Naive thymus-derived CD8-positive, alpha-beta T cell (primary cell): ENCODE results near the gene GNAT3. TPM values are rescaled to one million over a fixed set of nuclear protein-coding genes. Genes with fewer than 3 reads are reported as not detected.

Experiments used
- ATAC-seq, 2 donors: fragments of 150-1000 bp; cut with Tn5 transposase in 1 of 2; sonication (Bioruptor Pico), chemical (Tn5 transposase) in 1 of 2; 1 replicate in 1 of 2; 2 replicates in 1 of 2; pipeline ENCODE4 v1.10.0; 2021; ENCODE audit warnings: mild to moderate bottlenecking in 2 of 2, moderate library complexity in 2 of 2
- POLR2A ChIA-PET: fragments of 350-600 bp; sonication (Branson Sonifier 250); formaldehyde crosslinking; loops from one replicate; lab custom pipeline; 2021; ENCODE audit warnings: antibody characterized with exemption; lab: Charles Lee
- DNase-seq, 10 donors: peaks; one replicate each; pipeline versions ENCODE4 v3.0.0 to v3.0.0-alpha.2; 2020 to 2022
- H3K27ac Mint-ChIP-seq, 10 donors: one replicate each; pipeline ENCODE4 v1.8.0; 2020 to 2022; ENCODE audit warnings: mild to moderate bottlenecking in 10 of 10, mixed read lengths in 10 of 10, moderate library complexity in 4 of 10, inconsistent platforms in 1 of 10
- H3K27me3 Mint-ChIP-seq, 5 donors: one replicate each; pipeline ENCODE4 v1.8.0; 2021 to 2022; ENCODE audit warnings: mixed read lengths in 5 of 5
- H3K36me3 Mint-ChIP-seq, 3 donors: one replicate each; pipeline ENCODE4 v1.8.0; 2020 to 2022; ENCODE audit warnings: mixed read lengths in 3 of 3, mild to moderate bottlenecking in 2 of 3, inconsistent platforms in 1 of 3
- H3K4me1 Mint-ChIP-seq, 4 donors: one replicate each; pipeline ENCODE4 v1.8.0; 2021 to 2022; ENCODE audit warnings: mixed read lengths in 4 of 4
- H3K4me3 Mint-ChIP-seq, 10 donors: one replicate each; pipeline ENCODE4 v1.8.0; 2020 to 2022; ENCODE audit warnings: mild to moderate bottlenecking in 10 of 10, mixed read lengths in 10 of 10, moderate library complexity in 6 of 10, inconsistent platforms in 1 of 10
- H3K9me3 Mint-ChIP-seq, 9 donors: one replicate each; pipeline ENCODE4 v1.8.0; 2020 to 2022; ENCODE audit warnings: mixed read lengths in 9 of 9, mild to moderate bottlenecking in 3 of 9, inconsistent platforms in 1 of 9, moderate library complexity in 1 of 9
- polyA plus RNA-seq, 3 donors: library from polyadenylated mRNA; unstranded; fragments of 300-500 nt; fragmentation: Illumina TruSeq; gene quantifications; one replicate each; pipeline ENCODE4 v1.2.3, GENCODE V29; 2021
- total RNA-seq, 8 experiments: library from RNA in 2 of 8; stranded (reverse) in 2 of 8; gene quantifications; one replicate each; pipeline ENCODE4 v1.2.3 and lab custom pipeline; 2021 to 2026

The GNAT3 gene
- total and polyA plus RNA-seq, 5 experiments from 2014 or later: not detected

GRCh38 chr7:80528689-80529088, 16.8 kb upstream of the GNAT3 start:
- no peak overlapping the region for H3K4me3 Mint-ChIP-seq
- no peak for ATAC-seq
- POLR2A ChIA-PET: no interaction called here
- peaks cover 0 to 6% (median 0%) of the 10 kb centered on the region in 5 donors for H3K27me3 Mint-ChIP-seq
- no peaks in the 10 kb centered on the region for H3K36me3 Mint-ChIP-seq
- no peak for DNase-seq
- H3K27ac Mint-ChIP-seq: no peak overlapping the region
- H3K9me3 Mint-ChIP-seq: peaks cover 0 to 6% (median 0%) of the 10 kb centered on the region in 9 donors
- no peaks in the 10 kb centered on the region for H3K4me1 Mint-ChIP-seq

DNA sequence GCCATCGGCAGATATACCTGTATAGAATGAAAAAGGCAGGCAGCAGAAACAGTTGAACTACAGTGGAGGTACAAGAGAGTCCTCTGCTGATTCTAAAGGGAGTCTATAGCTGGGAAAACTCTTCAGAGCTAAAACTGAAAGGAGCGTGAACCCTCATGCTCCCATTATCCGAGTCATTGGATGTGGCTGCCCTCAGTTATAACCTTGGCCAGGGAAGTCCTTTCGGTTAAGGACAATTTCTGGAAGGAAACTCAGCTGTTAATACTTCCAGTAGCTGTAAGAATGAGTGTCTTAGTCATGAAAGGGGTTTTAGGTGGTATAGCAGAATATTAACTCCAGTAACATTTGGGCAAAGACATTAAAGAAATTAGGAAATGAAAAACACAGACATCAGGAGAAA, 14.6 kb upstream of the GNAT3 start:
- H3K4me1 Mint-ChIP-seq: no peaks in the 10 kb centered on the region
- H3K4me3 Mint-ChIP-seq: no peak overlapping the region
- DNase-seq: no peak
- no peak overlapping the region for H3K27ac Mint-ChIP-seq
- POLR2A ChIA-PET: no interaction called here
- no peak for ATAC-seq
- H3K9me3 Mint-ChIP-seq: no peaks in the 10 kb centered on the region
- no peaks in the 10 kb centered on the region for H3K36me3 Mint-ChIP-seq
- H3K27me3 Mint-ChIP-seq: peaks cover 0 to 6% (median 0%) of the 10 kb centered on the region in 5 donors

- no peak for ATAC-seq
- H3K27ac Mint-ChIP-seq: no peak overlapping the region
- POLR2A ChIA-PET: no interaction called here
- no peaks in the 10 kb centered on the region for H3K36me3 Mint-ChIP-seq
- H3K27me3 Mint-ChIP-seq: no peaks in the 10 kb centered on the region
- no peak for DNase-seq
- H3K4me1 Mint-ChIP-seq: no peaks in the 10 kb centered on the region
- H3K4me3 Mint-ChIP-seq: no peak overlapping the region
- H3K9me3 Mint-ChIP-seq: no peaks in the 10 kb centered on the region
Measured at GRCh38 chr7:80524693-80525092, 12.8 kb upstream of the GNAT3 start.

GRCh38 chr7:80521809-80522208, 9.9 kb upstream of the GNAT3 start:
- H3K27ac Mint-ChIP-seq: no peak overlapping the region
- no peaks in the 10 kb centered on the region for H3K27me3 Mint-ChIP-seq
- POLR2A ChIA-PET: no interaction called here
- H3K4me3 Mint-ChIP-seq: no peak overlapping the region
- H3K4me1 Mint-ChIP-seq: no peaks in the 10 kb centered on the region
- no peaks in the 10 kb centered on the region for H3K36me3 Mint-ChIP-seq
- no peaks in the 10 kb centered on the region for H3K9me3 Mint-ChIP-seq
- ATAC-seq (no peak), DNase-seq (no peak)

GRCh38 chr7:80520199-80520598, 8.3 kb upstream of the GNAT3 start:
- DNase-seq (no peak), ATAC-seq (no peak)
- no peaks in the 10 kb centered on the region for H3K9me3 Mint-ChIP-seq
- no peak overlapping the region for H3K4me3 Mint-ChIP-seq
- no peaks in the 10 kb centered on the region for H3K4me1 Mint-ChIP-seq
- POLR2A ChIA-PET: no interaction called here
- H3K27ac Mint-ChIP-seq: no peak overlapping the region
- H3K36me3 Mint-ChIP-seq: no peaks in the 10 kb centered on the region
- H3K27me3 Mint-ChIP-seq: no peaks in the 10 kb centered on the region

DNA sequence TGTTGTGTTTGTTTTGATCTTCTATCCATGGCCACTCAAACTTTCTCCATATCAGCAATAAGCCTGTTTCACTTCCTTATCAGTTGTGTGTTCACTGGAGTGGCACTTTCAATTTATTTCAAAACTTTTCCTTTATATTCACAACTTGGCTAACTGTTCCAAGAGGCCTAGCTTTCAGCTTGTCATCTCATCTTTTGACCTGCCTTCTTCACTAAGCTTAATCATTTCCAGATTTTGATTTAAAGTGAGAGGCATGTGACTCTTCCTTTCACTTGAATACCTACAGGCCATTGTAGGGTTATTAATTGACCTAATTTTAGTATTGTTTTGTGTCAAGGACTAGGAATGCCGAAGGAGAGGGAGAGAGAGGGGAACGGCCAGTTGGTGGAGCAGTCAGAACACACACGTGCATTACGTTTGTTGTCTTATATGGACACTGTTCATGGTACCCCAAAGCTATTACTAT, 5.5 kb upstream of the GNAT3 start:
- Mint-ChIP-seq H3K4me3 (no peak overlapping the region), H3K9me3 (no peaks in the 10 kb centered on the region)

GRCh38 chr7:80515298-80515697, 3.4 kb upstream of the GNAT3 start:
- no peaks in the 10 kb centered on the region for H3K27me3 Mint-ChIP-seq
- no peaks in the 10 kb centered on the region for H3K9me3 Mint-ChIP-seq
- no peaks in the 10 kb centered on the region for H3K4me1 Mint-ChIP-seq
- POLR2A ChIA-PET: no interaction called here
- no peaks in the 10 kb centered on the region for H3K36me3 Mint-ChIP-seq
- ATAC-seq: no peak
- H3K4me3 Mint-ChIP-seq: no peak overlapping the region
- DNase-seq: no peak
- H3K27ac Mint-ChIP-seq: peak overlapping the region in 1 of 10 donors; percentile 82

More for the DNA sequence above, 5.5 kb upstream of the GNAT3 start:
- H3K27ac Mint-ChIP-seq: no peak overlapping the region
- H3K36me3 Mint-ChIP-seq: no peaks in the 10 kb centered on the region
- POLR2A ChIA-PET: no interaction called here
- H3K27me3 Mint-ChIP-seq: no peaks in the 10 kb centered on the region
- no peak for DNase-seq
- H3K4me1 Mint-ChIP-seq: no peaks in the 10 kb centered on the region
- ATAC-seq: no peak

DNA sequence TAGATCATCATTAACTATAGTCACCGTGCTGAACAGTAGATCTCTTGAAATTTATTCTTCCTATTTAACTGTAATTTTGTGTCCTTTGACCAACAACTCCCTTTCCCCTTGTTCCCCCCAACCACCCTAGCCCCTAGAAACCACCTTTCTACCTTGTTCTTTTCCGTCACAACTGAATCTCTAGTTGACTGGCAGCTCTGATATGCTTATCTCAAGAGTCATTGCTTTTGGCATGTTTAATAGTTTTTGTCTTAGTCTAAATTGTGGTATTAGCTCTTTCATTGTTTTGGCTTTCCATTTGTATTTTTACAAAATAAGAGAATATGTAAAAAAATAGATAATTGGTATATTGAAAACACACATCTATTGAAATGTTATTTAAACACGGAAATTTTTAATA, 1.8 kb downstream of the GNAT3 start:
- no peaks in the 10 kb centered on the region for H3K4me1 Mint-ChIP-seq
- ATAC-seq: no peak
- no peak overlapping the region for H3K27ac Mint-ChIP-seq
- no peaks in the 10 kb centered on the region for H3K36me3 Mint-ChIP-seq
- DNase-seq: no peak
- no peaks in the 10 kb centered on the region for H3K27me3 Mint-ChIP-seq
- POLR2A ChIA-PET: no interaction called here
- H3K4me3 Mint-ChIP-seq: no peak overlapping the region
- H3K9me3 Mint-ChIP-seq: no peaks in the 10 kb centered on the region

- no peak for DNase-seq
- peaks cover 0 to 9% (median 4%) of the 10 kb centered on the region in 5 donors for H3K27me3 Mint-ChIP-seq
- ATAC-seq: no peak
- POLR2A ChIA-PET: no interaction called here
- H3K4me3 Mint-ChIP-seq: no peak overlapping the region
- no peaks in the 10 kb centered on the region for H3K4me1 Mint-ChIP-seq
- no peaks in the 10 kb centered on the region for H3K36me3 Mint-ChIP-seq
- H3K9me3 Mint-ChIP-seq: peaks cover 0 to 3% (median 0%) of the 10 kb centered on the region in 9 donors
- no peak overlapping the region for H3K27ac Mint-ChIP-seq
Measured at GRCh38 chr7:80508440-80508839, 3.4 kb downstream of the GNAT3 start.

DNA sequence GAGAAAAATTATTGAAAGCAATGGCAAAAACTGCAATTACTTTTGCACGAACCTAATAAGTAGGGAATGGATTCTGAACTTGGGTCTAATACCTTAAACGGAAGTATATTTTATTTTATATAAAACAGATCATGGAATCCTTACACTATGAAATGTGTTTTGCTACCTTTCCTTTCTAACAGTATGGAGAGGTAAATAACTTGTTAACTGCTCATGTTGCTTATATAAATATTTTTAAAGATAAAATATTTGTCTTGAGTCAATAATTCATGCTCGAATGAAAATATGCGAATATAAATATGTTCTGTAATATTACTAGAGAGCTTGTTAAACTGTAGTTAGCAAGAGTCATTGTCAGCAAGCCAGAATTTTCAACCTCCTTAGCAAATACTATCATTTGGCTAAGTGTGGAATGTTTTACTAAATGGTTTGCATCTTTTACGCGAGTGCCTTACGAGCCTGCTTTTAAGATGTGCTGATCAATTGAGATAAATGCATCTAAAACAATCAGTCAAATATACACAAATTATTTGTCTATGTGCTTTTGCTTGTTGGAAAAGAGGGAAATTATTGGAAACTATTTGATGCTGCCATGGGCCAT, 5.9 kb downstream of the GNAT3 start:
- POLR2A ChIA-PET: no interaction called here
- Mint-ChIP-seq H3K36me3 (no peaks in the 10 kb centered on the region), H3K27ac (no peak overlapping the region), H3K9me3 (peaks cover 0 to 3% (median 0%) of the 10 kb centered on the region in 9 donors), H3K4me3 (no peak overlapping the region), H3K27me3 (peaks cover 2 to 17% (median 8%) of the 10 kb centered on the region in 5 donors), H3K4me1 (no peaks in the 10 kb centered on the region)
- no peak for DNase-seq
- no peak for ATAC-seq

GRCh38 chr7:80500325-80500724, 11.5 kb downstream of the GNAT3 start:
- Mint-ChIP-seq H3K9me3 (peaks cover 0 to 3% (median 0%) of the 10 kb centered on the region in 9 donors), H3K4me3 (no peak overlapping the region), H3K27ac (no peak overlapping the region), H3K27me3 (peaks cover 2 to 17% (median 10%) of the 10 kb centered on the region in 5 donors), H3K4me1 (no peaks in the 10 kb centered on the region), H3K36me3 (no peaks in the 10 kb centered on the region)
- POLR2A ChIA-PET: no interaction called here
- ATAC-seq: no peak
- no peak for DNase-seq

- POLR2A ChIA-PET: no interaction called here
- no peak for DNase-seq
- H3K4me3 Mint-ChIP-seq: no peak overlapping the region
- no peak for ATAC-seq
- no peaks in the 10 kb centered on the region for H3K36me3 Mint-ChIP-seq
- peaks cover 0 to 3% (median 0%) of the 10 kb centered on the region in 9 donors for H3K9me3 Mint-ChIP-seq
- H3K27me3 Mint-ChIP-seq: peaks cover 2 to 17% (median 10%) of the 10 kb centered on the region in 5 donors
- no peak overlapping the region for H3K27ac Mint-ChIP-seq
- H3K4me1 Mint-ChIP-seq: no peaks in the 10 kb centered on the region
Measured at GRCh38 chr7:80499350-80499953, 12.4 kb downstream of the GNAT3 start.

GRCh38 chr7:80498481-80499349, 13.1 kb downstream of the GNAT3 start:
- DNase-seq (no peak), ATAC-seq (no peak)
- Mint-ChIP-seq H3K36me3 (no peaks in the 10 kb centered on the region), H3K27me3 (peaks cover 2 to 11% (median 8%) of the 10 kb centered on the region in 5 donors), H3K27ac (no peak overlapping the region), H3K4me1 (no peaks in the 10 kb centered on the region), H3K4me3 (no peak overlapping the region), H3K9me3 (peaks cover 0 to 2% (median 0%) of the 10 kb centered on the region in 9 donors)
- POLR2A ChIA-PET: no interaction called here
